ENCODE data around the gene NOC2L. TPM values are rescaled to one million over a fixed set of nuclear protein-coding genes. Genes with fewer than 3 reads are reported as not detected.

The NOC2L gene
- total and polyA plus RNA-seq, 2 donors (not counting 3 experiments of a cell fraction or from before 2014, with no cell fraction given): 55.3 to 87.9 TPM

DNA sequence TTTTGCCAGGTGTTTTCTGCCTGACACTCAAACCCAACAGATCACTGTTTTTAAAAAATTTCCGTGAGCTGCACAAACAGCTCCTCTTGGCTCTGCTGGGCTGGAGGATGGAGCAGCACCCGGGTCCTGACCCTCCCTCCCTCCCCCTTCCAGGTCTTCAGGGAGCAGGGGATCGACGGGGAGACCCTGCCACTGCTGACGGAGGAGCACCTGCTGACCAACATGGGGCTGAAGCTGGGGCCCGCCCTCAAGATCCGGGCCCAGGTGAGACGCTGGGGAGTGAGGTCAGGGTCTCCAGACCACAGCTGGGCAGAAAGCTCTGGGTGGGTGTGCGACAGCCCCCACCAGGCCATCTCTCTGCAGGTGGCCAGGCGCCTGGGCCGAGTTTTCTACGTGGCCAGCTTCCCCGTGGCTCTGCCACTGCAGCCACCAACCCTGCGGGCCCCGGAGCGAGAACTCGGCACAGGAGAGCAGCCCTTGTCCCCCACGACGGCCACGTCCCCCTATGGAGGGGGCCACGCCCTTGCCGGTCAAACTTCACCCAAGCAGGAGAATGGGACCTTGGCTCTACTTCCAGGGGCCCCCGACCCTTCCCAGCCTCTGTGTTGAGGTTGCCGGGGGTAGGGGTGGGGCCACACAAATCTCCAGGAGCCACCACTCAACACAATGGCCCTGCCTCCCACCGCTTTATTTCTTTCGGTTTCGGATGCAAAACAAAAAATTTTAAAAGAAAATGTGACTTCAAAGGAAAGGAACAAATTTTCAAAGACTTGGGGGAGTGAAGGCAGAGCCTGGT lies 15.3 kb downstream of the NOC2L start:
- peaks cover 12% of the 10 kb centered on the region for H3K4me1 ChIP-seq (ENCODE audit: control insufficient read depth, extremely low read depth, insufficient read depth, low read length)
- H2AFZ ChIP-seq (ENCODE audit: low read depth, low read length): no peak overlapping the region
- no peak for TF ChIP-seq GATA2 (IDR thresholded peaks at IDR 0.05; ENCODE audit: insufficient read depth, insufficient read length, low read depth, low read length)
- no peak for TF ChIP-seq POLR2AphosphoS5 (IDR thresholded peaks at IDR 0.05; ENCODE audit: insufficient read depth, low read depth, low read length)
- no peak for TF ChIP-seq MYC (IDR thresholded peaks at IDR 0.05; ENCODE audit: low read depth, low read length)
- TF ChIP-seq, protein P1, sequence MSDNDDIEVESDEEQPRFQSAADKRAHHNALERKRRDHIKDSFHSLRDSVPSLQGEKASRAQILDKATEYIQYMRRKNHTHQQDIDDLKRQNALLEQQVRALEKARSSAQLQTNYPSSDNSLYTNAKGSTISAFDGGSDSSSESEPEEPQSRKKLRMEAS (IDR thresholded peaks at IDR 0.05; ENCODE audit: insufficient read depth, insufficient read length): no peak
- TF ChIP-seq EZH2 (IDR thresholded peaks at IDR 0.05; ENCODE audit: borderline replicate concordance, low read depth, low read length, severe bottlenecking): no peak
- TF ChIP-seq FOS (IDR thresholded peaks at IDR 0.05; ENCODE audit: borderline replicate concordance, insufficient read depth, low read length): no peak
- TF ChIP-seq JUN (IDR thresholded peaks at IDR 0.05; ENCODE audit: borderline replicate concordance, insufficient read depth, insufficient read length, low read depth): no peak
- TF ChIP-seq, protein P2, sequence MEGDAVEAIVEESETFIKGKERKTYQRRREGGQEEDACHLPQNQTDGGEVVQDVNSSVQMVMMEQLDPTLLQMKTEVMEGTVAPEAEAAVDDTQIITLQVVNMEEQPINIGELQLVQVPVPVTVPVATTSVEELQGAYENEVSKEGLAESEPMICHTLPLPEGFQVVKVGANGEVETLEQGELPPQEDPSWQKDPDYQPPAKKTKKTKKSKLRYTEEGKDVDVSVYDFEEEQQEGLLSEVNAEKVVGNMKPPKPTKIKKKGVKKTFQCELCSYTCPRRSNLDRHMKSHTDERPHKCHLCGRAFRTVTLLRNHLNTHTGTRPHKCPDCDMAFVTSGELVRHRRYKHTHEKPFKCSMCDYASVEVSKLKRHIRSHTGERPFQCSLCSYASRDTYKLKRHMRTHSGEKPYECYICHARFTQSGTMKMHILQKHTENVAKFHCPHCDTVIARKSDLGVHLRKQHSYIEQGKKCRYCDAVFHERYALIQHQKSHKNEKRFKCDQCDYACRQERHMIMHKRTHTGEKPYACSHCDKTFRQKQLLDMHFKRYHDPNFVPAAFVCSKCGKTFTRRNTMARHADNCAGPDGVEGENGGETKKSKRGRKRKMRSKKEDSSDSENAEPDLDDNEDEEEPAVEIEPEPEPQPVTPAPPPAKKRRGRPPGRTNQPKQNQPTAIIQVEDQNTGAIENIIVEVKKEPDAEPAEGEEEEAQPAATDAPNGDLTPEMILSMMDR (IDR thresholded peaks at IDR 0.05; ENCODE audit: extremely low read depth in 1 of 2, insufficient read depth in 1 of 2, low read depth in 1 of 2, low read length in 2 of 2): no peak
- TF ChIP-seq POLR2A (IDR thresholded peaks at IDR 0.05; ENCODE audit: low read depth, low read length): no peak
- no peaks in the 10 kb centered on the region for H3K9me3 ChIP-seq (replicated peaks; ENCODE audit: control insufficient read depth, insufficient read depth, low read length)
- FAIRE-seq (no peak), DNase-seq (ENCODE audit: low read depth, low spot score) (no peak)
- H3K9ac ChIP-seq (replicated peaks; ENCODE audit: extremely low read depth, insufficient read depth, low read length): no peak overlapping the region
- no TSS peak for BruUV-seq (replicated peaks)
- no peak overlapping the region for H3K4me3 ChIP-seq (replicated peaks in 1 of 3; ENCODE audit: insufficient read depth in 1 of 3, low read depth in 1 of 3, low read length in 3 of 3)
- dilution Hi-C loops (cut with MboI; ENCODE audit: extremely low pct_ligation_motif_present, low sequenced_read_pairs) (no loop called here), intact Hi-C loops (cut with micrococcal nuclease) (no loop called here)
- H3K27ac ChIP-seq (ENCODE audit: insufficient read depth, low read depth, low read length): no peak overlapping the region
- H3K79me2 ChIP-seq (ENCODE audit: control insufficient read depth, insufficient read depth, low read length): no peaks in the 10 kb centered on the region
- POLR2A ChIA-PET: no interaction called here
- CTCF ChIA-PET: interaction anchor here (0.8 to 3.2 kb wide), 4 partner anchors 8 to 74 kb away, joined by 3 to 14 read pairs (median 6); partner anchors contain the start of gene NOC2L
- no peaks in the 10 kb centered on the region for H3K9me1 ChIP-seq (replicated peaks; ENCODE audit: control insufficient read depth, extremely low read depth, insufficient read depth, low read length)
- H3K36me3 ChIP-seq (ENCODE audit: control insufficient read depth in 2 of 2, extremely low read depth in 1 of 2, insufficient read depth in 2 of 2, low read length in 2 of 2): peaks cover 0 to 18% of the 10 kb centered on the region in 2 experiments
- no peak overlapping the region for H3K4me2 ChIP-seq (ENCODE audit: insufficient read depth, low read length)
- peaks cover 7 to 29% of the 10 kb centered on the region in 2 experiments for H3K27me3 ChIP-seq (ENCODE audit: control insufficient read depth in 2 of 2, insufficient read depth in 2 of 2, low read length in 2 of 2)
- H4K20me1 ChIP-seq (replicated peaks; ENCODE audit: control insufficient read depth, extremely low read depth, insufficient read depth, low read length): no peaks in the 10 kb centered on the region

Data from endothelial cell of umbilical vein (primary cell).